ENCODE results near the gene EVL. TPM values are rescaled to one million over a fixed set of nuclear protein-coding genes. Genes with fewer than 3 reads are reported as not detected.

Gene EVL
- total and polyA plus RNA-seq, 4 donors, result 54.5 to 99.9 (median 78.2) TPM

DNA sequence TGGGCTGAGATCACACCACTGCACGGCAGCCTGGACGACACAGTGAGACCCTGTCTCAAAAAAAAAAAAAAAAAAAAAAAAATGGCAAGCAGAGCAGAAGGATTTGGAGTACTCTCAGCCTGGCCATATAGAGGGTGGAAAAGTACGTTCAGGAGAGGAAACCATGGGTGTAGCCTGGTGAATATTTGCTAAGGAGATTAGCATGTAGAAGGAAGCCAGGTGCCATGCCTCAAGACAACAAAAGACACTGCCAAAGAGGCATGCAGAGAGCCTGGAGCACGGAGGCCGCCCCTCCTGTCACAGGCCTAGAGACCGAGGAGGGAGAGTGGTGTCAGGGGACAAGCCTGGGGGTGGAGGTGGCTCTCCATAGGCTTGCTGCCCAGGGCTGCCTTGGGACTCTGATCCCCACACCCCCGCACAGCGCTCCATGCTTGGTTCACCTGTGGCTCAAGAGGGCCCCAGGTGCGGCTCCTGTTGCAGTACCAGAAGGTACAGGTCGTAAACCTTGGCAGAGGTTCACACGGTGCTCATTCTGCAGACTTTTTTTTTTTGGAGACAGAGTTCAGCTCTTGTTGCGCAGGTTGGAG is 122.1 kb downstream of the EVL start:
- no peak overlapping the region for H3K27ac ChIP-seq (ENCODE audit: low read depth in 1 of 2, low read length in 1 of 2)
- 70 to 82% methylated on average over 12 of the region's 12 CpGs for WGBS, 2 donors
- no peaks in the 10 kb centered on the region for H3K27me3 ChIP-seq (ENCODE audit: control insufficient read depth in 3 of 3, insufficient read depth in 3 of 3, low read length in 2 of 3)
- H3K4me1 ChIP-seq (ENCODE audit: control insufficient read depth in 5 of 5, insufficient read depth in 5 of 5, low read length in 5 of 5), result peaks cover 0 to 3% (median 0%) of the 10 kb centered on the region in 5 donors
- no peaks in the 10 kb centered on the region for H3K36me3 ChIP-seq (ENCODE audit: control insufficient read depth in 4 of 4, insufficient read depth in 4 of 4, low read length in 4 of 4)
- TF ChIP-seq, protein P1, sequence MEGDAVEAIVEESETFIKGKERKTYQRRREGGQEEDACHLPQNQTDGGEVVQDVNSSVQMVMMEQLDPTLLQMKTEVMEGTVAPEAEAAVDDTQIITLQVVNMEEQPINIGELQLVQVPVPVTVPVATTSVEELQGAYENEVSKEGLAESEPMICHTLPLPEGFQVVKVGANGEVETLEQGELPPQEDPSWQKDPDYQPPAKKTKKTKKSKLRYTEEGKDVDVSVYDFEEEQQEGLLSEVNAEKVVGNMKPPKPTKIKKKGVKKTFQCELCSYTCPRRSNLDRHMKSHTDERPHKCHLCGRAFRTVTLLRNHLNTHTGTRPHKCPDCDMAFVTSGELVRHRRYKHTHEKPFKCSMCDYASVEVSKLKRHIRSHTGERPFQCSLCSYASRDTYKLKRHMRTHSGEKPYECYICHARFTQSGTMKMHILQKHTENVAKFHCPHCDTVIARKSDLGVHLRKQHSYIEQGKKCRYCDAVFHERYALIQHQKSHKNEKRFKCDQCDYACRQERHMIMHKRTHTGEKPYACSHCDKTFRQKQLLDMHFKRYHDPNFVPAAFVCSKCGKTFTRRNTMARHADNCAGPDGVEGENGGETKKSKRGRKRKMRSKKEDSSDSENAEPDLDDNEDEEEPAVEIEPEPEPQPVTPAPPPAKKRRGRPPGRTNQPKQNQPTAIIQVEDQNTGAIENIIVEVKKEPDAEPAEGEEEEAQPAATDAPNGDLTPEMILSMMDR (IDR thresholded peaks at IDR 0.05; ENCODE audit: control extremely low read depth, extremely low read depth), result no peak
- no peak overlapping the region for H3K9ac ChIP-seq (ENCODE audit: insufficient read depth in 1 of 2, low read length in 2 of 2)
- ATAC-seq (ENCODE audit: insufficient read depth, low FRiP score), result no peak
- no peak for DNase-seq
- H3K9me3 ChIP-seq (ENCODE audit: control insufficient read depth in 4 of 4, insufficient read depth in 3 of 4, low read length in 3 of 4), result no peaks in the 10 kb centered on the region
- H3K4me3 ChIP-seq, result no peak overlapping the region

DNA sequence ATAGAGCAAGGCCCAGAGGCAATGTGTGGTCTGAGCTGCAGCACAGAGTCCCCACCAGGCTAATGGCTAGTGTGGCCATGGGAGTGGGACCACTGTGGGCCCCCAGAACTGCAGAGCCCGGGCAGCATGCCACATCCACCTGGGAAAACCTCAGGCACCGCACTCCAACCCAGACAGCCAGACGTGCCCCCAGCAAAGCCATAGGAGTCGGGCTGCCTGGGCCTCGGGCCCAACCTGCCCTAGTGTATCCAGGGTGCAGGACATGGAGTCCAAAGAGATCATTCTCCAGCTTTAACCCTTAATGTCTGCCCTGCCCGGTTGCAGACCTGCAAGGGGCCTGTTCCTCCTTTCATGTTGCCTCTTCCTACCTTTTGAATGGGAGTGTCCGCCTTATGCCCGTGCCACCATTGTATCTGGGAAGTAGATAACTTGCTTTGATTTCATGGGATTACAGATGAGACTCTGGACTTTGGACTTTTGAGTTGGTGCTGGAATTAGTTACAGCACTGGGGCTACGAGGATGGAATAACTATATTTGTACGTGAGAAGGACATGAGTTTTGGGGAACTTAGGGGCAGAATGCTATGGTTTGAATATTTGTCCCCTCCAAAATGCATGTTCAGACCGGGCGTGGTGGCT is 123.3 kb downstream of the EVL start:
- Histone ChIP-seq H3K9ac (ENCODE audit: insufficient read depth in 1 of 2, low read length in 2 of 2) (no peak overlapping the region), H3K36me3 (ENCODE audit: control insufficient read depth in 4 of 4, insufficient read depth in 4 of 4, low read length in 4 of 4) (no peaks in the 10 kb centered on the region), H3K4me1 (ENCODE audit: control insufficient read depth in 5 of 5, insufficient read depth in 5 of 5, low read length in 5 of 5) (peaks cover 0 to 10% (median 4%) of the 10 kb centered on the region in 5 donors), H3K9me3 (ENCODE audit: control insufficient read depth in 4 of 4, insufficient read depth in 3 of 4, low read length in 3 of 4) (no peaks in the 10 kb centered on the region), H3K4me3 (no peak overlapping the region), H3K27me3 (ENCODE audit: control insufficient read depth in 3 of 3, insufficient read depth in 3 of 3, low read length in 2 of 3) (no peaks in the 10 kb centered on the region), H3K27ac (ENCODE audit: low read depth in 1 of 2, low read length in 1 of 2) (no peak overlapping the region)
- no peak for ATAC-seq (ENCODE audit: insufficient read depth, low FRiP score)
- 92 to 96% methylated on average over 12 of the region's 12 CpGs for WGBS, 2 donors
- TF ChIP-seq, protein P1 (IDR thresholded peaks at IDR 0.05; ENCODE audit: control extremely low read depth, extremely low read depth), result no peak
- no peak for DNase-seq

DNA sequence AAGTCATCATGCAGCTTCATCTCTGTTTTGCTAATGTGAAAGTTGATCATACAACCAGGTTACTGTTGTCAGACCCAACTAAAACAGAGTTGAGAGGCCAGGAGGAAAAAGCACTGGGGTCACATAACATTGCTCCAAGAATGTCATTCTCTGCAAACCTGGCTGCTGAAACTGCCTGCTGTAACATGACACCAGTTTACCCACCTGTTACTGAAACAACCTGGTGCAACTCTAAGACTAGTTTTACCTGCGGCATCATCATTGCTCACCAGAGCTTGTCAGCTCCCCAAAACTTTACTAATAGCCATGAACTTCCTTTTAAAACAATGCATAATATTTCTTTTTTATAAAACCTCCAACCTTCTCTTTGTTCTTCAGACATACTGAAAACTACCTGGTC is 124.9 kb downstream of the EVL start:
- DNase-seq (no peak), ATAC-seq (ENCODE audit: insufficient read depth, low FRiP score) (no peak)
- H3K4me3 ChIP-seq, result no peak overlapping the region
- H3K9ac ChIP-seq (ENCODE audit: insufficient read depth in 1 of 2, low read length in 2 of 2), result no peak overlapping the region
- 90 to 100% methylated on average over 1 of the region's 1 CpG for WGBS, 2 donors
- TF ChIP-seq, protein P1 (IDR thresholded peaks at IDR 0.05; ENCODE audit: control extremely low read depth, extremely low read depth), result no peak
- H3K36me3 ChIP-seq (ENCODE audit: control insufficient read depth in 4 of 4, insufficient read depth in 4 of 4, low read length in 4 of 4), result no peaks in the 10 kb centered on the region
- H3K4me1 ChIP-seq (ENCODE audit: control insufficient read depth in 5 of 5, insufficient read depth in 5 of 5, low read length in 5 of 5), result peaks cover 0 to 12% (median 4%) of the 10 kb centered on the region in 5 donors
- no peaks in the 10 kb centered on the region for H3K27me3 ChIP-seq (ENCODE audit: control insufficient read depth in 3 of 3, insufficient read depth in 3 of 3, low read length in 2 of 3)
- no peaks in the 10 kb centered on the region for H3K9me3 ChIP-seq (ENCODE audit: control insufficient read depth in 4 of 4, insufficient read depth in 3 of 4, low read length in 3 of 4)
- no peak overlapping the region for H3K27ac ChIP-seq (ENCODE audit: low read depth in 1 of 2, low read length in 1 of 2)

All from lung (tissue), 12 donors.